HepG2 (cell line): ENCODE measurements around the gene IQCH. TPM values are rescaled to one million over a fixed set of nuclear protein-coding genes. Genes with fewer than 3 reads are reported as not detected.

Experiments used
- ATM ChIP-seq: fragments of 450-650 bp; IDR thresholded peaks from 2 replicates; pipeline ENCODE4 v1.7.1; 2017; ENCODE audit warnings: mild to moderate bottlenecking, borderline replicate concordance
- CREM ChIP-seq, 2 experiments: sonication (generic) in 1 of 2; formaldehyde crosslinking in 1 of 2; IDR thresholded peaks; 2 replicates each; pipeline versions ENCODE4 v1.4.0 to v1.6.1; 2016 to 2020; ENCODE audit warnings: antibody characterized with exemption in 1 of 2, mild to moderate bottlenecking in 1 of 2, missing genetic modification reagents in 1 of 2
- GFI1 ChIP-seq: sonication (generic); formaldehyde crosslinking; IDR thresholded peaks from 2 replicates; pipeline ENCODE4 v1.5.0; 2020; ENCODE audit warnings: missing genetic modification reagents, mild to moderate bottlenecking, borderline replicate concordance
- KAT8 ChIP-seq: IDR thresholded peaks from 2 replicates; pipeline ENCODE4 v1.6.1; 2016; ENCODE audit warnings: missing genetic modification reagents, missing compliant biosample characterization
- MXD4 ChIP-seq: IDR thresholded peaks from 2 replicates; pipeline ENCODE4 v1.6.1; 2016; ENCODE audit warnings: mild to moderate bottlenecking, missing biosample characterization, missing genetic modification reagents
- NONO ChIP-seq, 2 experiments: fragments of 450-650 bp in 1 of 2; sonication (generic) in 1 of 2; formaldehyde crosslinking in 1 of 2; IDR thresholded peaks in 1 of 2; conservative IDR thresholded peaks in 1 of 2; 2 replicates each; pipeline versions ENCODE4 v1.6.1 to v1.8.0; 2017 to 2022; ENCODE audit warnings: mild to moderate bottlenecking in 1 of 2, missing genetic modification reagents in 1 of 2, moderate library complexity in 1 of 2
- PAX8 ChIP-seq: sonication (generic); formaldehyde crosslinking; IDR thresholded peaks from 2 replicates; pipeline ENCODE4 v1.8.0; 2022; ENCODE audit warnings: mild to moderate bottlenecking, missing genetic modification reagents, borderline replicate concordance
- PRDM10 ChIP-seq: sonication (generic); formaldehyde crosslinking; IDR thresholded peaks from 2 replicates; pipeline ENCODE4 v1.4.0; 2020; ENCODE audit warnings: low read depth, missing genetic modification reagents
- RFXANK ChIP-seq: IDR thresholded peaks from 2 replicates; pipeline ENCODE4 v1.6.1; 2016
- TRIM22 ChIP-seq: fragments of 450-650 bp; IDR thresholded peaks from 2 replicates; pipeline ENCODE4 v1.6.1; 2017
- ZNF142 ChIP-seq: sonication (generic); formaldehyde crosslinking; IDR thresholded peaks from 2 replicates; pipeline ENCODE4 v1.4.0; 2020; ENCODE audit warnings: missing genetic modification reagents
- ZNF17 ChIP-seq: sonication (generic); formaldehyde crosslinking; IDR thresholded peaks from 2 replicates; pipeline ENCODE4 v1.5.0; 2020; ENCODE audit warnings: mild to moderate bottlenecking, missing genetic modification reagents
- ZNF30 ChIP-seq: sonication (generic); formaldehyde crosslinking; IDR thresholded peaks from 2 replicates; pipeline ENCODE4 v1.5.0; 2020; ENCODE audit warnings: mild to moderate bottlenecking, missing genetic modification reagents
- ZNF691 ChIP-seq: sonication (generic); formaldehyde crosslinking; IDR thresholded peaks from 2 replicates; pipeline ENCODE4 v1.4.0; 2020; ENCODE audit warnings: missing genetic modification reagents, low read depth, mild to moderate bottlenecking, borderline replicate concordance
- ZNF749 ChIP-seq: sonication (generic); formaldehyde crosslinking; IDR thresholded peaks from 2 replicates; pipeline ENCODE4 v1.8.0; 2022; ENCODE audit warnings: mild to moderate bottlenecking, missing genetic modification reagents, moderate library complexity, borderline replicate concordance
- ZNF792 ChIP-seq: IDR thresholded peaks from 2 replicates; pipeline ENCODE4 v1.6.1; 2016
- polyA plus RNA-seq, 8 experiments: library from polyadenylated mRNA; depleted of rRNA in 3 of 8; stranded (reverse) in 7 of 8; unstranded in 1 of 8; fragments of >200 nt; fragmentation: Illumina TruSeq in 4 of 8; extraction: Trizol in 4 of 8; gene quantifications; 2 replicates each; pipeline versions ENCODE4 v1.2.1 to v1.2.3, GENCODE V29; 2011 to 2016; ENCODE audit warnings: low read depth in 4 of 8, missing spikeins in 1 of 8, mixed read lengths in 1 of 8; ENCODE audit not compliant: insufficient read depth in 1 of 8
- total RNA-seq, 5 experiments: library from RNA; depleted of rRNA; stranded (reverse); fragments of >200 nt; fragmentation: Illumina TruSeq; extraction: Trizol; gene quantifications; 2 replicates each; pipeline ENCODE4 v1.2.3, GENCODE V29; 2016; ENCODE audit warnings: low read depth in 1 of 5

The IQCH gene
- total and polyA plus RNA-seq, 2 of the 13 experiments (the other 11 are each of a cell fraction or from before 2014, with no cell fraction given): 0.16 to 0.55 TPM

- TF ChIP-seq PAX8 (no peak), KAT8 (CRISPR knock-in tag) (peak; percentile 95), CREM (IDR thresholded peaks at IDR 0.05) (0 out of 2 replicates have a peak, but pooled peaks have one; percentile 12), CREM (CRISPR knock-in tag; IDR thresholded peaks at IDR 0.05) (no peak), PRDM10 (peak; percentile 100), ZNF792 (CRISPR knock-in tag) (0 out of 2 replicates have a peak, but pooled peaks have one; percentile 19), MXD4 (CRISPR knock-in tag) (peak; percentile 89; the same call in 1 of the 2 replicates), ZNF691 (CRISPR knock-in tag) (peak; percentile 87), ZNF30 (no peak), RFXANK (CRISPR knock-in tag) (peak; percentile 96), NONO (IDR thresholded peaks at IDR 0.05) (no peak), NONO (CRISPR knock-in tag; conservative IDR thresholded peaks at IDR 0.05) (peak; percentile 86), ATM (no peak), ZNF749 (CRISPR knock-in tag) (no peak), ZNF17 (CRISPR knock-in tag) (no peak), GFI1 (no peak), ZNF142 (CRISPR knock-in tag) (peak; percentile 63; the same call in 1 of the 2 replicates), TRIM22 (no peak)
Observed at GRCh38 chr15:67254238-67255175, at the start of gene IQCH, which contains the start of gene AAGAB (continued).
